SK-N-SH (cell line): ENCODE results near the gene ZNF532. TPM values are rescaled to one million over a fixed set of nuclear protein-coding genes. Genes with fewer than 3 reads are reported as not detected.

Experiments used
- CTCF ChIA-PET: fragments of 300-600, 350-600 bp; formaldehyde crosslinking; extraction: SDS; loops from one replicate; lab custom pipeline; 2021; lab: Yijun Ruan, JAX
- POLR2A ChIA-PET: fragments of 350-600 bp; sonication (Branson Sonifier 250); formaldehyde crosslinking; extraction: SDS; loops from one replicate; lab custom pipeline; 2020; ENCODE audit warnings: antibody characterized with exemption, inconsistent platforms; lab: Yijun Ruan, JAX
- DNase-seq: peaks from one replicate; pipeline ENCODE4 v3.0.0; 2012
- H2AFZ ChIP-seq: fragments of 200-600 bp; sonication (generic); 2 replicates; pipeline ENCODE4 v1.8.1; 2016; ENCODE audit warnings: antibody characterized with exemption, mild to moderate bottlenecking, low read depth
- H3F3A ChIP-seq: fragments of 200-600 bp; sonication (generic); replicated peaks from 2 replicates; pipeline ENCODE3; 2016; ENCODE audit warnings: antibody characterized with exemption, mild to moderate bottlenecking; ENCODE audit not compliant: insufficient read depth
- H3K27ac ChIP-seq, 2 experiments: fragments of 200-500 bp in 1 of 2; fragments of 200-600 bp in 1 of 2; sonication (Bioruptor generic) in 1 of 2; sonication (generic), shearing (Covaris generic) in 1 of 2; 2 replicates each; pipeline versions ENCODE4 v1.5.1 to v1.6.1; 2014 to 2016; ENCODE audit warnings: low read depth in 2 of 2, inconsistent platforms in 1 of 2, low read length in 1 of 2, mild to moderate bottlenecking in 1 of 2, mixed read lengths in 1 of 2
- H3K27me3 ChIP-seq: fragments of 200-600 bp; sonication (generic), shearing (Covaris generic); 2 replicates; pipeline ENCODE4 v1.6.1; 2016; ENCODE audit warnings: mixed run types; ENCODE audit not compliant: insufficient read depth
- H3K36me3 ChIP-seq, 2 experiments: fragments of 200-500 bp in 1 of 2; fragments of 200-600 bp in 1 of 2; sonication (Bioruptor generic) in 1 of 2; sonication (generic) in 1 of 2; replicated peaks in 1 of 2; 2 replicates each; pipeline versions ENCODE3 to v1.5.1; 2014 to 2016; ENCODE audit warnings: low read length in 1 of 2, mild to moderate bottlenecking in 1 of 2; ENCODE audit not compliant: insufficient read depth in 2 of 2, control insufficient read depth in 1 of 2
- H3K4me1 ChIP-seq, 2 experiments: fragments of 200-500 bp in 1 of 2; fragments of 200-600 bp in 1 of 2; sonication (Bioruptor generic) in 1 of 2; sonication (generic), shearing (Covaris generic) in 1 of 2; 2 replicates each; pipeline versions ENCODE4 v1.5.1 to v1.6.1; 2014 to 2016; ENCODE audit warnings: low read depth in 1 of 2, low read length in 1 of 2, mixed run types in 1 of 2; ENCODE audit not compliant: insufficient read depth in 2 of 2, control insufficient read depth in 1 of 2
- H3K4me2 ChIP-seq: fragments of 200-600 bp; sonication (generic), shearing (Covaris generic); 2 replicates; pipeline ENCODE4 v1.6.1; 2017; ENCODE audit warnings: mixed run types
- H3K4me3 ChIP-seq, 2 experiments: fragments of 200-500 bp in 1 of 2; fragments of 200-600 bp in 1 of 2; sonication (Bioruptor generic) in 1 of 2; sonication (generic), shearing (Covaris generic) in 1 of 2; 2 replicates each; pipeline versions ENCODE4 v1.5.1 to v1.8.1; 2014 to 2016; ENCODE audit warnings: low read depth in 2 of 2, inconsistent platforms in 1 of 2, low read length in 1 of 2, mild to moderate bottlenecking in 1 of 2, mixed read lengths in 1 of 2, moderate library complexity in 1 of 2
- H3K79me2 ChIP-seq: fragments of 200-600 bp; sonication (generic); 2 replicates; pipeline ENCODE4 v1.8.1; 2017; ENCODE audit warnings: mild to moderate bottlenecking; ENCODE audit not compliant: insufficient read depth
- H3K9ac ChIP-seq: fragments of 200-600 bp; sonication (generic); 2 replicates; pipeline ENCODE4 v1.6.1; 2017; ENCODE audit warnings: mixed run types
- H3K9me2 ChIP-seq: fragments of 200-600 bp; sonication (generic); 2 replicates; pipeline ENCODE4 v1.6.1; 2017; ENCODE audit warnings: mixed run types
- H3K9me3 ChIP-seq: fragments of 200-600 bp; sonication (generic); 2 replicates; pipeline ENCODE4 v1.6.1; 2017; ENCODE audit warnings: mixed run types, mild to moderate bottlenecking, moderate library complexity
- H4K20me1 ChIP-seq: fragments of 200-600 bp; sonication (generic); 2 replicates; pipeline ENCODE4 v1.6.1; 2017; ENCODE audit warnings: mild to moderate bottlenecking, mixed run types; ENCODE audit not compliant: insufficient read depth
- CTCF ChIP-seq: fragments of 200-600 bp; sonication (generic); IDR thresholded peaks from 2 replicates; pipeline ENCODE4 v1.6.1; 2017; ENCODE audit warnings: antibody characterized with exemption, mild to moderate bottlenecking, moderate library complexity
- ELF1 ChIP-seq: IDR thresholded peaks from 2 replicates; pipeline ENCODE4 v1.4.0; 2012
- EP300 ChIP-seq, 2 experiments: IDR thresholded peaks; 2 replicates each; pipeline versions ENCODE4 v1.4.0 to v1.6.1; 2012; ENCODE audit warnings: borderline replicate concordance in 1 of 2, low read depth in 1 of 2, low read length in 1 of 2
- EZH2phosphoT487 ChIP-seq: fragments of 200-600 bp; sonication (generic); IDR thresholded peaks from 2 replicates; pipeline ENCODE4 v1.6.1; 2017; ENCODE audit warnings: low read depth, mixed run types, mild to moderate bottlenecking, antibody characterized with exemption, moderate library complexity, borderline replicate concordance
- FOSL2 ChIP-seq: IDR thresholded peaks from 2 replicates; pipeline ENCODE4 v1.4.0; 2012; ENCODE audit warnings: low read depth, mild to moderate bottlenecking, moderate library complexity, borderline replicate concordance
- GATA2 ChIP-seq: sonication (generic); formaldehyde crosslinking; IDR thresholded peaks from 2 replicates; pipeline ENCODE4 v1.5.0; 2020; ENCODE audit warnings: mild to moderate bottlenecking, missing genetic modification reagents
- IRF3 ChIP-seq: fragments of 150-350 bp; IDR thresholded peaks from 2 replicates; pipeline ENCODE4 v1.6.1; 2016; ENCODE audit warnings: mild to moderate bottlenecking, low read depth, low read length
- JUND ChIP-seq: IDR thresholded peaks from 2 replicates; pipeline ENCODE4 v1.4.0; 2012
- MAX ChIP-seq: IDR thresholded peaks from 2 replicates; pipeline ENCODE4 v1.4.0; 2012; ENCODE audit warnings: low read depth
- MXI1 ChIP-seq: IDR thresholded peaks from 2 replicates; pipeline ENCODE4 v1.6.1; 2012; ENCODE audit warnings: mild to moderate bottlenecking, low read depth, low read length, improper control_type of control experiment
- NFIC ChIP-seq: IDR thresholded peaks from 2 replicates; pipeline ENCODE4 v1.4.0; 2012; ENCODE audit warnings: borderline replicate concordance
- NRF1 ChIP-seq: IDR thresholded peaks from 2 replicates; pipeline ENCODE4 v1.6.1; 2012; ENCODE audit warnings: low read depth, mild to moderate bottlenecking, low read length
- PBX3 ChIP-seq: IDR thresholded peaks from 2 replicates; pipeline ENCODE4; 2012
- RCOR1 ChIP-seq: fragments of 150-350 bp; IDR thresholded peaks from 2 replicates; pipeline ENCODE4 v1.6.1; 2017; ENCODE audit warnings: antibody characterized with exemption, low read length
- SIN3A ChIP-seq: IDR thresholded peaks from 2 replicates; pipeline ENCODE4 v1.6.1; 2012; ENCODE audit warnings: low read depth, mild to moderate bottlenecking, low read length, moderate library complexity, borderline replicate concordance
- TCF12 ChIP-seq: IDR thresholded peaks from 2 replicates; pipeline ENCODE4 v1.4.0; 2012
- TEAD4 ChIP-seq: IDR thresholded peaks from 2 replicates; pipeline ENCODE4 v1.4.0; 2012; ENCODE audit warnings: mild to moderate bottlenecking, borderline replicate concordance; ENCODE audit not compliant: insufficient read depth
- WGBS: methylation state at CpG from one replicate; pipeline ENCODE4 v1.1.6; 2017; ENCODE audit warnings: low lambda C conversion rate; 5-methylcytosine and 5-hydroxymethylcytosine counted together
- polyA plus RNA-seq, 3 experiments: library from polyadenylated mRNA; depleted of rRNA; stranded (reverse); fragments of >200 nt; gene quantifications; 2 replicates each; pipeline ENCODE4 v1.2.3, GENCODE V29; 2012

Gene ZNF532
- polyA plus RNA-seq, 1 of the 3 experiments (the other 2 are of a cell fraction): 34.7 TPM

GRCh38 chr18:59006461-59007067, 141.9 kb downstream of the ZNF532 start:
- H3K27me3 ChIP-seq: no peaks in the 10 kb centered on the region
- POLR2A ChIA-PET: interaction anchor here (0.7 kb wide), 1 partner anchor 125 kb away, joined by 3 read pairs; no protein-coding TSS in a partner anchor
- TF ChIP-seq ELF1: no peak
- no peak for TF ChIP-seq MXI1
- no peak for TF ChIP-seq MAX
- no peak for TF ChIP-seq EZH2phosphoT487
- TF ChIP-seq IRF3: no peak
- TF ChIP-seq NRF1: no peak
- TF ChIP-seq SIN3A: no peak
- TF ChIP-seq RCOR1: no peak
- no peak for TF ChIP-seq FOSL2
- TF ChIP-seq NFIC: no peak
- no peak for TF ChIP-seq GATA2 (CRISPR knock-in tag)
- TF ChIP-seq EP300 (IDR thresholded peaks at IDR 0.05; ENCODE audit: borderline replicate concordance in 1 of 2, low read depth in 1 of 2, low read length in 1 of 2): no peak
- H3K4me2 ChIP-seq: no peak overlapping the region
- no peak overlapping the region for H3K9ac ChIP-seq
- H3K4me1 ChIP-seq: peaks cover 5 to 29% of the 10 kb centered on the region in 2 experiments; a peak in 2 of 4 replicates
- CTCF ChIA-PET: interaction anchor here (1.1 to 2.0 kb wide), 4 partner anchors 23 to 243 kb away, joined by 3 to 6 read pairs (median 4); no protein-coding TSS in a partner anchor
- 78% methylated on average over 3 of the region's 3 CpGs for WGBS
- H3K27ac ChIP-seq: peak overlapping the region in 1 of 2 experiments; percentile 73; a peak in 1 of 4 replicates
- H4K20me1 ChIP-seq: no peaks in the 10 kb centered on the region
- no peaks in the 10 kb centered on the region for H3K9me2 ChIP-seq
- H3K36me3 ChIP-seq: no peaks in the 10 kb centered on the region
- no peak overlapping the region for H2AFZ ChIP-seq
- H3K4me3 ChIP-seq: no peak overlapping the region
- no peaks in the 10 kb centered on the region for H3K9me3 ChIP-seq
- DNase-seq: no peak
- H3F3A ChIP-seq: peaks cover 20% of the 10 kb centered on the region
- H3K79me2 ChIP-seq: no peaks in the 10 kb centered on the region

GRCh38 chr18:59008302-59008974, 143.8 kb downstream of the ZNF532 start:
- Histone ChIP-seq H3K4me3 (no peak overlapping the region), H3K9me3 (no peaks in the 10 kb centered on the region), H3K27me3 (no peaks in the 10 kb centered on the region), H3K36me3 (no peaks in the 10 kb centered on the region), H2AFZ (0 out of 2 replicates have a peak overlapping the region, but pooled peaks have one; percentile 62), H3K4me1 (peaks cover 11 to 29% of the 10 kb centered on the region in 2 experiments; a peak in 3 of 4 replicates), H3K27ac (peak overlapping the region in 1 of 2 experiments; percentile 73; a peak in 3 of 4 replicates), H3F3A (peaks cover 20% of the 10 kb centered on the region), H3K9ac (peak overlapping the region; percentile 30; the same call in 1 of the 2 replicates), H3K4me2 (peak overlapping the region; percentile 39), H4K20me1 (no peaks in the 10 kb centered on the region), H3K79me2 (no peaks in the 10 kb centered on the region), H3K9me2 (no peaks in the 10 kb centered on the region)
- WGBS: 48% methylated on average over 13 of the region's 13 CpGs
- no peak for DNase-seq
- ChIA-PET POLR2A (no interaction called here), CTCF (interaction anchor here (2.0 kb wide), 1 partner anchor 48 kb away, joined by 6 read pairs; no protein-coding TSS in a partner anchor)
- TF ChIP-seq JUND: peak; percentile 64
- TF ChIP-seq TCF12: peak; percentile 58; the same call in 1 of the 2 replicates
- TF ChIP-seq RCOR1: no peak
- TF ChIP-seq FOSL2: peak; percentile 54; the same call in 1 of the 2 replicates
- 0 out of 2 replicates have a peak, but pooled peaks have one; percentile 26 for TF ChIP-seq TEAD4
- TF ChIP-seq PBX3: peak; percentile 30; the same call in 1 of the 2 replicates
- 0 out of 2 replicates have a peak, but pooled peaks have one; percentile 7 for TF ChIP-seq CTCF
- TF ChIP-seq NFIC: no peak
